ENCODE data around the gene RPL13A.

- TF ChIP-seq CTCF (conservative IDR thresholded peaks at IDR 0.05; ENCODE audit: low read length), result no peak
- TF ChIP-seq EZH2phosphoT487 (IDR thresholded peaks at IDR 0.05; ENCODE audit: borderline replicate concordance), result no peak
These were observed 47.6 kb upstream of the RPL13A start for GRCh38 chr19:49439836-49440235.
